Activated CD4-positive, alpha-beta T cell treated with anti-CD3 and anti-CD28 coated beads, Interleukin-2, amount 10 ng/mL, durations not matched to agents 24 days and 14 days (primary cell): ENCODE data around the gene TMEM185B. TPM values are rescaled to one million over a fixed set of nuclear protein-coding genes. Genes with fewer than 3 reads are reported as not detected.
A peak's percentile ranks its signal among the peaks of the same experiment; 100 is the strongest.
"Not testable (repeated sequence)": the region's sequence is repeated elsewhere in the genome, so short reads cannot be mapped to it uniquely, and the experiment has no call there.

Source experiments
- DNase-seq: peaks from one replicate; pipeline ENCODE4 v3.0.0; 2022
- H3K27ac Mint-ChIP-seq: one replicate; pipeline ENCODE4 v1.8.0; 2022; ENCODE audit warnings: mild to moderate bottlenecking, mixed read lengths
- H3K27me3 Mint-ChIP-seq: one replicate; pipeline ENCODE4 v1.8.0; 2022; ENCODE audit warnings: mixed read lengths
- H3K36me3 Mint-ChIP-seq: one replicate; pipeline ENCODE4 v1.8.0; 2022; ENCODE audit warnings: low read depth, mild to moderate bottlenecking, mixed read lengths
- H3K4me1 Mint-ChIP-seq: one replicate; pipeline ENCODE4 v1.8.0; 2021; ENCODE audit warnings: mixed read lengths
- H3K4me3 Mint-ChIP-seq: one replicate; pipeline ENCODE4 v1.8.0; 2022; ENCODE audit warnings: mild to moderate bottlenecking, moderate library complexity, mixed read lengths
- H3K9me3 Mint-ChIP-seq: one replicate; pipeline ENCODE4 v1.8.0; 2021; ENCODE audit warnings: mixed read lengths
- intact Hi-C: fragments of 100-400 bp; cut with micrococcal nuclease; formaldehyde crosslinking; loops from one replicate; pipeline ENCODE4 v1.15.1; 2023
- total RNA-seq: library from RNA; stranded (reverse); gene quantifications from 2 replicates; pipeline ENCODE4 v1.2.3, GENCODE V29; 2022

Gene TMEM185B
- total RNA-seq, 1 donor from 2014 or later, result 44.3 TPM

- no peak overlapping the region for H3K27ac Mint-ChIP-seq
- intact Hi-C loops, result no loop called here
- H3K4me3 Mint-ChIP-seq, result no peak overlapping the region
- H3K36me3 Mint-ChIP-seq, result peaks cover 5% of the 10 kb centered on the region
- DNase-seq, result peak; percentile 40
- H3K9me3 Mint-ChIP-seq, result peaks cover 4% of the 10 kb centered on the region
- H3K27me3 Mint-ChIP-seq, result no peaks in the 10 kb centered on the region
- peaks cover under 1% of the 10 kb centered on the region for H3K4me1 Mint-ChIP-seq
These were observed 19.2 kb downstream of the TMEM185B start for GRCh38 chr2:120204022-120204405.

- peaks cover 7% of the 10 kb centered on the region for H3K9me3 Mint-ChIP-seq
- H3K4me1 Mint-ChIP-seq, result no peaks in the 10 kb centered on the region
- H3K27me3 Mint-ChIP-seq, result no peaks in the 10 kb centered on the region
- H3K4me3 Mint-ChIP-seq, result no peak overlapping the region
- DNase-seq, result peak; percentile 48
- intact Hi-C loops, result no loop called here
- no peak overlapping the region for H3K27ac Mint-ChIP-seq
- H3K36me3 Mint-ChIP-seq, result peaks cover 7% of the 10 kb centered on the region
These were observed 19.8 kb downstream of the TMEM185B start for GRCh38 chr2:120203251-120204021.

- H3K4me1 Mint-ChIP-seq, H3K27me3 Mint-ChIP-seq, intact Hi-C loops, H3K4me3 Mint-ChIP-seq, H3K27ac Mint-ChIP-seq: not testable (repeated sequence)
- Mint-ChIP-seq H3K9me3 (peaks cover 11% of the 10 kb centered on the region), H3K36me3 (peaks cover 13% of the 10 kb centered on the region)
- DNase-seq, result peak; percentile 18
These were observed 23.3 kb downstream of the TMEM185B start for GRCh38 chr2:120199817-120200459.

- H3K36me3 Mint-ChIP-seq, result peaks cover 24% of the 10 kb centered on the region
- intact Hi-C loops, result no loop called here
These were observed 27.6 kb downstream of the TMEM185B start for GRCh38 chr2:120195553-120195952.

GRCh38 chr2:120192280-120192679, 30.9 kb downstream of the TMEM185B start:
- no peak overlapping the region for H3K27ac Mint-ChIP-seq
- H3K36me3 Mint-ChIP-seq, result peaks cover 17% of the 10 kb centered on the region
- intact Hi-C loops, result no loop called here
- H3K4me3 Mint-ChIP-seq, result no peak overlapping the region
- no peak for DNase-seq
- H3K27me3 Mint-ChIP-seq, result peaks cover 23% of the 10 kb centered on the region
- peaks cover 24% of the 10 kb centered on the region for H3K9me3 Mint-ChIP-seq
- no peaks in the 10 kb centered on the region for H3K4me1 Mint-ChIP-seq

More at GRCh38 chr2:120195553-120195952, 27.6 kb downstream of the TMEM185B start:
- no peak overlapping the region for H3K4me3 Mint-ChIP-seq
- H3K4me1 Mint-ChIP-seq, result no peaks in the 10 kb centered on the region
- H3K9me3 Mint-ChIP-seq, result peaks cover 28% of the 10 kb centered on the region
- H3K27ac Mint-ChIP-seq, result no peak overlapping the region
- peaks cover 17% of the 10 kb centered on the region for H3K27me3 Mint-ChIP-seq
- DNase-seq, result peak; percentile 28

- H3K36me3 Mint-ChIP-seq, result peaks cover 13% of the 10 kb centered on the region
- H3K4me1 Mint-ChIP-seq, result peaks cover 3% of the 10 kb centered on the region
- H3K27ac Mint-ChIP-seq, result no peak overlapping the region
- peak; percentile 40 for DNase-seq
- peaks cover 23% of the 10 kb centered on the region for H3K27me3 Mint-ChIP-seq
- intact Hi-C loops, result no loop called here
- no peak overlapping the region for H3K4me3 Mint-ChIP-seq
- peaks cover 24% of the 10 kb centered on the region for H3K9me3 Mint-ChIP-seq
These were observed 34.0 kb downstream of the TMEM185B start for GRCh38 chr2:120189189-120189588.

- peak; percentile 65 for DNase-seq
- Mint-ChIP-seq H3K36me3 (peaks cover 9% of the 10 kb centered on the region), H3K27me3 (no peaks in the 10 kb centered on the region), H3K4me3 (peak overlapping the region; percentile 60), H3K27ac (peak overlapping the region; percentile 71), H3K9me3 (no peaks in the 10 kb centered on the region), H3K4me1 (peaks cover 41% of the 10 kb centered on the region)
- intact Hi-C loops, result no loop called here
These were observed 41.1 kb downstream of the TMEM185B start for GRCh38 chr2:120182019-120182560.

GRCh38 chr2:120180066-120180465, 43.1 kb downstream of the TMEM185B start:
- Mint-ChIP-seq H3K4me3 (no peak overlapping the region), H3K36me3 (peaks cover 9% of the 10 kb centered on the region), H3K27ac (no peak overlapping the region), H3K4me1 (peaks cover 52% of the 10 kb centered on the region), H3K9me3 (no peaks in the 10 kb centered on the region), H3K27me3 (no peaks in the 10 kb centered on the region)
- peak; percentile 52 for DNase-seq
- intact Hi-C loops, result no loop called here

GRCh38 chr2:120179396-120179795, 43.8 kb downstream of the TMEM185B start:
- H3K4me1 Mint-ChIP-seq, result peaks cover 52% of the 10 kb centered on the region

GRCh38 chr2:120177973-120178372, 45.2 kb downstream of the TMEM185B start:
- H3K4me3 Mint-ChIP-seq, result peak overlapping the region; percentile 94
- peaks cover 8% of the 10 kb centered on the region for H3K36me3 Mint-ChIP-seq
- H3K27ac Mint-ChIP-seq, result peak overlapping the region; percentile 64
- H3K27me3 Mint-ChIP-seq, result no peaks in the 10 kb centered on the region
- DNase-seq, result peak; percentile 63
- no peaks in the 10 kb centered on the region for H3K9me3 Mint-ChIP-seq
- H3K4me1 Mint-ChIP-seq, result peaks cover 50% of the 10 kb centered on the region
- intact Hi-C loops, result loop anchor here (1.0 to 5.0 kb wide), 10 partner anchors 45 to 811 kb away; partner anchors contain the start of genes C2orf76, DBI, EPB41L5 and PTPN4

More at GRCh38 chr2:120179396-120179795, 43.8 kb downstream of the TMEM185B start:
- no peak overlapping the region for H3K4me3 Mint-ChIP-seq
- no peaks in the 10 kb centered on the region for H3K27me3 Mint-ChIP-seq
- H3K9me3 Mint-ChIP-seq, result no peaks in the 10 kb centered on the region
- H3K27ac Mint-ChIP-seq, result peak overlapping the region; percentile 43
- no peak for DNase-seq
- intact Hi-C loops, result loop anchor here (5.0 kb wide), 2 partner anchors 317 to 812 kb away; partner anchors contain the start of genes C2orf76 and DBI
- peaks cover 9% of the 10 kb centered on the region for H3K36me3 Mint-ChIP-seq

GRCh38 chr2:120177001-120177621, 46.1 kb downstream of the TMEM185B start:
- DNase-seq, result peak; percentile 91
- Mint-ChIP-seq H3K9me3 (no peaks in the 10 kb centered on the region), H3K27me3 (no peaks in the 10 kb centered on the region), H3K4me3 (peak overlapping the region; percentile 94), H3K27ac (peak overlapping the region; percentile 99), H3K36me3 (peaks cover 8% of the 10 kb centered on the region), H3K4me1 (peaks cover 46% of the 10 kb centered on the region)
- intact Hi-C loops, result loop anchor here (1.0 to 5.0 kb wide), 10 partner anchors 46 to 810 kb away; partner anchors contain the start of genes C2orf76, DBI, EPB41L5 and PTPN4

- Mint-ChIP-seq H3K27me3 (no peaks in the 10 kb centered on the region), H3K4me1 (peaks cover 41% of the 10 kb centered on the region), H3K27ac (peak overlapping the region; percentile 99), H3K36me3 (peaks cover 4% of the 10 kb centered on the region), H3K9me3 (no peaks in the 10 kb centered on the region), H3K4me3 (peak overlapping the region; percentile 94)
- intact Hi-C loops, result loop anchor here (2.0 to 5.0 kb wide), 6 partner anchors 46 to 809 kb away; partner anchors contain the start of genes C2orf76, DBI, EPB41L5 and TMEM185B
- peak; percentile 61 for DNase-seq
These were observed 46.7 kb downstream of the TMEM185B start for GRCh38 chr2:120176526-120176925.

- Mint-ChIP-seq H3K27me3 (no peaks in the 10 kb centered on the region), H3K36me3 (peaks cover 9% of the 10 kb centered on the region), H3K9me3 (no peaks in the 10 kb centered on the region), H3K4me3 (no peak overlapping the region), H3K4me1 (peaks cover 36% of the 10 kb centered on the region), H3K27ac (peak overlapping the region; percentile 18)
- intact Hi-C loops, result loop anchor here (1.0 to 5.0 kb wide), 5 partner anchors 138 to 808 kb away; partner anchors contain the start of genes C2orf76 and DBI
- peak; percentile 82 for DNase-seq
These were observed 48.1 kb downstream of the TMEM185B start for GRCh38 chr2:120174963-120175581.
